Ammon's horn (tissue), 1 donor: ENCODE results near the gene CTAG2.
A peak's percentile ranks its signal among the peaks of the same experiment; 100 is the strongest.
"Not testable (repeated sequence)": the region's sequence is repeated elsewhere in the genome, so short reads cannot be mapped to it uniquely, and the experiment has no call there.

ENCODE experiments used
- DNase-seq: peaks from one replicate; pipeline ENCODE4 v3.0.0-alpha.2; 2016; ENCODE audit warnings: low spot score

Gene CTAG2

DNA sequence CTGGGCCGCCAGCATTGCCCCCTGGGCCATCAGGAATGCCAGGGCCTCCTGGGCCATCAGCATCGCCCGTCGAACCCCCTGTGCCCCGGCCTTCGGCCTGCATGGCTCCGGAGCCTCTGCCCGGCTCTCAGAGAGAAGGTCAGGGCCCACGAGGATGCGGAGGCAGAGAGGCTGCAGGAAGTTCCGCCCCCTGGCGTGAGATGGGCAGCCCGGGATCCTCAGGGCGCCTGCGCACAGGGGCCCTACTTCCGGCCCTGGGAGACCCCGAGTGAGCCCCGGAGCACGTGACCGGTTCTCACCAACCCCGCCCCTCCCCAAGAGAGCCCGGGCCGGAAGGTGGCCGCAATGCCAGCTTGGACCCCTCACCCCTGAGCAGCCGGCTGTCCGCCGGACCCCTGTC, at the start of gene CTAG2:
Gene CTAG2, minus strand, starts transcription at position 167 of the 400 bp plus-strand sequence. Its CDS starts 64 bp downstream, at position 103.
- DNase-seq: not testable (repeated sequence)

GRCh38 chrX:154698630-154699248, 45.4 kb upstream of the CTAG2 start:
- no peak for DNase-seq

- DNase-seq: no peak
Observed at GRCh38 chrX:154696676-154697045, 43.3 kb upstream of the CTAG2 start.

- peak; percentile 29 for DNase-seq
Observed at GRCh38 chrX:154695911-154696675, 42.7 kb upstream of the CTAG2 start.

- DNase-seq: no peak
Observed at GRCh38 chrX:154693394-154693793, 40.0 kb upstream of the CTAG2 start.

DNA sequence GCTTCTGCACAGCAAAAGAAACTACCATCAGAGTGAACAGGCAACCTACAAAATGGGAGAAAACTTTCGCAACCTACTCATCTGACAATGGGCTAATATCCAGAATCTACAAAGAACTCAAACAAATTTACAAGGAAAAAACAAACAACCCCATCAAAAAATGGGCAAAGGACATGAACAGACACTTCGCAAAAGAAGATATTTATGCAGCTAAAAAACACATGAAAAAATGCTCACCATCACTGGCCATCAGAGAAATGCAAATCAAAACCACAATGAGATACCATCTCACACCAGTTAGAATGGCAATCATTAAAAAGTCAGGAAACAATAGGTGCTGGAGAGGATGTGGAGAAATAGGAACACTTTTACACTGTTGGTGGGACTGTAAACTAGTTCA, 37.1 kb upstream of the CTAG2 start:
- DNase-seq: not testable (repeated sequence)

DNA sequence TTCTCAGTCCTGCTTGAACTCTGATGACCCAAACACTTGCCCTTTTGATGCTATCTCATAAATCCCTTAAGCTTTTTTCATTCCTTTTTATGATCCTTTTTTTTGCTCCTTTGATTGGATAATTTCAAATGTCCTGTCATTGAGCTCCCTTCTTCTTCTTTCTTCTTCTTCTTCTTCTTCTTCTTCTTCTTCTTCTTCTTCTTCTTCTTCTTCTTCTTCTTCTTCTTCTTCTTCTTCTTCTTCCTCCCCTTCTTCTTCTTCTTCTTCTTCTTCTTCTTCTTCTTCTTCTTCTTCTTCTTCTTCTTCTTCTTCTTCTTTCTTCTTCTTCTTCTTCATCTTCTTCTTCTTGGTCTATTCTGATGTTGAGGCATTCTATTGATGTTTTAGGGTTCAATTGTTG, 18.7 kb upstream of the CTAG2 start:
- not testable (repeated sequence) for DNase-seq

GRCh38 chrX:154670848-154671247, 17.5 kb upstream of the CTAG2 start:
- DNase-seq: not testable (repeated sequence)

GRCh38 chrX:154661899-154662298, 8.5 kb upstream of the CTAG2 start:
- DNase-seq: no peak

GRCh38 chrX:154661170-154661569, 7.8 kb upstream of the CTAG2 start:
- DNase-seq: no peak

DNA sequence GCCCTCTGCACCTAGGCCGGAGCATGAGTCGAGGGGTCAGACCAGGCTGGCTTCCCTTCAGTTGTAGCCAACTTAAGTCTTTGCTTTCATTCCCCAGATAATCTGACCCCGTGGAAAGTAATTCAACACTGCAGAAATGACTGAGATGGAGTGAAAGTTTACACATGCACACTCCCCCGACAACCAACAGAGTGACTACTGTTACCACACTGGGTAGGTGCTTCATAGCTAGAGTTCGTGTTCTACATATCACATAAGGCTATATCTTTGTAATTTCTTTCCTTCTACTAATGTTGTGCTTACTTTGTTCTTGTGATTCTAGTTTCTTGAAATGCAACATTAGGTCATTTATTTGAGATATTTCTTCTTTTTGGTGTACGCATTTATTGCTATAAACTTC, 7.2 kb upstream of the CTAG2 start:
- no peak for DNase-seq

DNA sequence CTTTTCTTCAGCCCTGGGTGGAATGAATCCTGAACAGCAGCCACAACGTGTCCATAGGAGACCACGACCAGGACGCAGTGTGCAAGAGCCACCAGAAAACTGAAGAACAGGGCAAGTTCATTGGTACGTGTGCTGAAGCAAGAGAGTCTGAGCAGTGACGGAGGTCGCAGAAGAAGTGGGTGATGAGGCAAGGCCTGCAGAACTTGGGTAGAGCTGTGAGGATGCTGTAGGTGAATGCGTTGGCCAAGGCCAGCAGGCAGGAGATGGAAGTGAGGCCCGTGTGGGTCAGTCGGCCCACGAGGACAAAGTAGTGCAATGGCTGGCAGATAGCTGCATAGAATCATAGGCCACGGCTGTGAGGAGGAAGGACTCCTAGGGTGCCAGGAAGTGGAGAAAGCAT, 5.6 kb upstream of the CTAG2 start:
- no peak for DNase-seq

DNA sequence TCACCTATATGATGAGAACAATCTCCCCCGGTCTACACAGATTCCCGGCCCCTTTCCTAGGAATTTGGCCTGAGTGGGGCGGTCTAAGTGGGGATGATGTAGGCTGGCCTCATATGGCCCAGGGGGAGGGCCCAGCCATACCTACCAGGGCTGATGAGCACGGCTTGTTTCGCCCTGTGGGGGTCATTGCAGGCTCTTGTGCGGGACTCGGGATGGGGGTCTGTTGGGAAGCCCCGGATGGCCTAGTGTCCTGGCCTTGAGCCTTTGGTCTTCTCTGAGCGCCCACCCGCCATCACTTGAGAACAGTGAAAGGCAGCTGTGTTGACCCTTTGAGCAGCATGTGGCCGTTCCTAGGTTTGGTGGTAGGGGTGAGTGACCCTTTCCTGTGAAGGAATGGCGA, 4.8 kb upstream of the CTAG2 start:
- no peak for DNase-seq

DNA sequence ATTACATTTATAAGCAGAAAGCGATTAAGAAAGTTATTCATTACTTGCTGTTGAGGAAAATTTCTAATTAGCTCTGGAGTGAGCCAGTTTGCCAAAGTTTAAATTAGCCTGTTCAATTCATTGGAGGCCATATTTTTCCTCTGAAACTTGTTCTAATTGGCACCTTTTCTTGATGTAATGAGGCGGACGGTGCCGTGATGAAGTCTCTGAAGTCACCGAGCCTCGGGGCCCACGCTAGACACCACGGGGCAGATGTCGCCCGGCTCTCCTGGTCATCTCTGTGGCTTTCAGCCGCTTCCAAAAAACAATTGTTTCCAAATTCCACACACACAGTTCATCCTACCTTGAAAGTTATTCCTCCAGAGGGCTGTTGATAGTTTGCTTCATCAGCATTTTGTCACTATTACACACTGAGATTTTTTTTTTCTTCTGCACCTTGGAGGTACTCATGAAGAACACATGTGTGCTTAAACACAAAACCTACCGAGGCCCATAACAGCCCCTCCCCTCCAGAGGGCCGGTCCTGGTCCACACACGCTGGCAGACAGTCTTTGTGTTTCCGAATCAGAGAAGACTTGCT, 3.9 kb upstream of the CTAG2 start:
- no peak for DNase-seq

DNA sequence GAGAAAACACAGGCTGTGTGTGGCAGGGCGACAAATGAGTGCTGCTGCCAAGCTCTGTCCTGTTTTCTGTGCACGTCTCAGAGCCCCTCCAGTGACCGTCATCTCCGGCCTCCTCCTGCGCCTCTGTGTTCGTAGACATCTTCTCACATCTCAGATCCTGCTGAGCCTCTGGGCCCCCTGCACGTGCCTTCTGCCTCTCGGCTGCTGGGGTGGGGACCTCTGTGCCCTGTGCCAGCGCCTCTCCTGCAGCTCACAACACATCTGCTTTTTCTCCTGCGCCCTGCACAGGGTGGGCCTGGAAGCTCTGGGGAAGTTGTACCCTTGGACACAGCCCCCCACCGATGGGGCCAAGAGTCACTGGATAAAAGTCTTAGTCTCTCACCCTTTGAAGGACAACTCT, 2.4 kb upstream of the CTAG2 start:
- no peak for DNase-seq

GRCh38 chrX:154655346-154655745, 2.0 kb upstream of the CTAG2 start:
- DNase-seq: no peak

DNA sequence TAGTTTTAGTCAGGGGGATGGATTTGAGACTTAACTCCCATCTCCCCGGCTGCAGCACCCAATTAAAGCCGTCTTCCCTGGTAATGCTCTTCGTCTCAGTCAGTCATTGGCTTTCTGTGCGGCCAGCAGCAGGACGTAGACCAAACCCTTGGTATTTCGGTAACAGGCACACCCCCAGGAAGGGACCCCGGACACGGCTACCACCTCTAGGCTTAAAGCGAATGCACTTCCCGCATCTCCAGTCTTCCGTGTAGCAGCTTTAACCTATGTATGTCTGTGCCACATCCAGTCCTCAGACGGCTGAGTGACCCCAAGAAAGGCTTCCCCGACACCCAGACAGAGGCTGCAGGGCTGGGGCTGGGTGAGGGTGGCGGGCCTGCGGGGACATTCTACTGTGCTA, 1.5 kb upstream of the CTAG2 start:
- no peak for DNase-seq

DNA sequence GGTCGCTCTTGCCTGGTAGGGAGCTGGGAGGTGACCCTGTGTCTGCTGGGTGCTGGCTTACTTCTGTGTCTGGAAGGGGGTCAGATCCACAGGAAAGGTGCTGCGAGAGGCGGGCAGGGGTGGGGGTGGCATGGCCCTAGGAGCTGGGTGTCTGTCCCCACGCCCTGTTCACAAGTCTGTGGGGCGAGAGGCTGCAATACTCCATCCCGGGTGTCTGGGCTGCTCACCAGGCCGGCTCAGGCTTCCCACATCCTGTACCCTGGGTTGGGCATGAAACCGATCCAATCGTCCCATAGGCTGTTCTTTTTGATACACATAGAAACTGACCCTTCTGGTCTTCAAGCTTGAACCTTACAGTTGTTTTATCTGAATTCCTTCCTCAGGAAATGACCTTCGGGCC, 993 bp upstream of the CTAG2 start:
- no peak for DNase-seq

DNA sequence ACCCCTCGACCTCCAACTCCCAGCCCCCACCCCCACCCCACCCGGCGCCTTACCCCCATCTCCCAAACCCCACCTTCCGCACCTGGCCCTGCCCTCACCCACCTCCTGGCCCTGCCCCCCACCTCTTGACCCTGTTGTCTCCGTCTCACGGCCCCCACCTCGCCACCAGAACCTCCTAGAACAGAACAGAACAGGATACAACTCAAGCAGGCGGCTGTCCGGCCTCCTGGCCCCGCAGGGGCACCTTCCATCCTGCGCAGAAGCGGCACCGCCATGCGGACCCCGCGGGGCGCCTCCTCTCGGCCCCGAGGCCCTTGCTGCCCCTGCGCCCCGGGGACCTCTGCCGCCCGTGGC, 354 bp downstream of the CTAG2 start:
- DNase-seq: no peak

DNA sequence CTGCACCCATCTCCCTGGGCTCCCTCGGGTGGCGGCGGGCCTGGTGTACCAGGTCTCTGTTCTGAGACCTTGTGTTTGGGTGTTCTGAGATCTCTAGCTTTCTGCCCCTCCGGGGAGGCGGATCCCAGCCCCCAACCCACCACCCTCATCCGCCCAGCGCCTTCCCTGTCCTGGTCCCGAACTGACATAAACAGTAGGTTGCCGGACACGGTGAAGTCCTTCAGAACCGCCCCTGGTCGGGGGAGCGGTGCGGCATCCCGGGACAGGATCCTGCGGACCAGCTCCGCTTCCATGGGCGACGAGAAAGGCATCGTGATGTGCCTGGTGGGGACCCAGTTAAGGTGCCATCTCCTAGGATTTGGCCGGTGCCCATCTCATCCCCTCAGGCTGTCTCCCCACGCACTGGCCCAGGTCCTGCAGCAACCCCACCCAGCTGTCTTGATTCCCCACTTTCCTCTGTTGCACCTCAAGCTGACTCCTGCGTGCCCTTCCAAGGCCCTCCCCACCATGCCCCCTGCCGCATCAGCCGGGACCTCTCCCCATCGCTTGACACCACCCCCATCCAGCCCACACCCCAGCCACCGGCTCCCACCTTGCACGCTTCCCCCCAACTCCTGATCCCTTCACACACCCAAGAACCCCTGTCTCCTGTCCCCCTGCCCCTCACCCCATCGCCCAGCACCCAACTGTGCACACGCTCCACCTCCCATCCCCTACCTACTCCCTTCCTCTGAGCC, 900 bp downstream of the CTAG2 start:
- DNase-seq: no peak

DNA sequence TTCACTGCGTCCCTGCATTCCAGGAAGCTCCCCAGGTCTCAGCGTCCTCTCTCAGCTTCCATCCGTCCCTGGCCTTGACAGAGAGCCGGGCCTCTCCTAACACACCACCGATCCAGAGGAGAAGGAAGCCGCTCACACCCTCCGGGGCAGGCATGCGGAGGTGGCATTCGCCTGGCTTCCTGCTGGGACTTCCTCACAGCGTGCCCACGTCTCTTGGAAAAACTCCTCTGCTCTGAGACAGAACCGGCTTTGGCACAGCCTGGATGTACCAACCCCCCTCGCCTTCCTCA, 3.2 kb downstream of the CTAG2 start:
- no peak for DNase-seq

DNA sequence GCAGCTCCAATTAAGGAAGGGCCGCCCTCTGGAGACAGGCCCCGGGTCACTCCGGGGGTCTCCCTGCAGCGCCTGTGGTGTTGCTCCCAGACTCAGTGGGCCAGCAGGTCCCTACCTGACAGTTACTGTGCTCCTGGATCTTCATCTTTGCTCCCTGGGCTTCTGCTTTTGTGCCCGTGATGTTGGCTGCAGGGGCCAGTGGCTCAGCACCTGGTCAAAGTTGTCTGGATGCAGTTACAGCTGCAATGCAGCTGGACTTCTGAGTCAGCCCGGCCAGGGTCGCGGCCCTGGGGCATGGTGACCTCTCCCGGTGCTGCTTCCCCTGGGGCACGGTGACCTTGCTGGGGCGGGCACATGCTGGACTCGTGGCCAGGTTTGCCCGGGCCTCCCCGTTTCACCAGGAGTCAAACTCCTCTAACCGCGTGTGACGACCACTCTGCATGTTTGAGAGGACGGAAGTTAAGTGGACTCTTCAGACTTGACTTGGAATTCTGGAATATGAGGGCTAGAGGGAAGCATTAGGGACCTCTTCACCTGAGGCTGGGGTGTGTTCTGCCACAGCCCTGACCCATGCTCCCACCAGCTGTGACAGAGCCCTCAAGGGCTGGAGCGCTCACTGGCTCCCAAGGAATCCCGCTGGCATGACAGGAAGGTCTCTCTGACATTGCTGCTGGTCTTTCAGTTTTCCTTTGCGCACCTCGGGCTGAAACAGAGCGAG, 3.7 kb downstream of the CTAG2 start:
- DNase-seq: no peak

- DNase-seq: no peak
Observed at GRCh38 chrX:154648931-154649330, 4.4 kb downstream of the CTAG2 start.
